ENCODE results near the gene FAM13C.

The FAM13C gene

GRCh38 chr10:59312247-59312646 is 50.1 kb downstream of the FAM13C start:
- no peak overlapping the region for H3K4me3 Mint-ChIP-seq
- DNase-seq (ENCODE audit: low spot score in 2 of 2) = no peak
- H3K9me3 Mint-ChIP-seq = peaks cover 4% of the 10 kb centered on the region
- no peak for ATAC-seq
- no peaks in the 10 kb centered on the region for H3K4me1 Mint-ChIP-seq
- H3K27ac Mint-ChIP-seq = no peak overlapping the region
- no peaks in the 10 kb centered on the region for H3K36me3 Mint-ChIP-seq

- Mint-ChIP-seq H3K4me3 (no peak overlapping the region), H3K36me3 (no peaks in the 10 kb centered on the region), H3K9me3 (peaks cover 4% of the 10 kb centered on the region), H3K27ac (no peak overlapping the region), H3K4me1 (no peaks in the 10 kb centered on the region)
- DNase-seq (ENCODE audit: low spot score in 2 of 2) = no peak
- ATAC-seq = no peak
Measured at GRCh38 chr10:59311025-59311424, 51.3 kb downstream of the FAM13C start.

GRCh38 chr10:59310324-59310914 is 51.9 kb downstream of the FAM13C start:
- H3K27ac Mint-ChIP-seq = no peak overlapping the region
- ATAC-seq (no peak), DNase-seq (ENCODE audit: low spot score in 2 of 2) (no peak)
- H3K4me1 Mint-ChIP-seq = no peaks in the 10 kb centered on the region
- no peak overlapping the region for H3K4me3 Mint-ChIP-seq
- peaks cover 4% of the 10 kb centered on the region for H3K9me3 Mint-ChIP-seq
- H3K36me3 Mint-ChIP-seq = no peaks in the 10 kb centered on the region

GRCh38 chr10:59304521-59305097 is 57.7 kb downstream of the FAM13C start:
- DNase-seq (ENCODE audit: low spot score in 2 of 2) (no peak), ATAC-seq (no peak)
- Mint-ChIP-seq H3K9me3 (peaks cover 4% of the 10 kb centered on the region), H3K27ac (no peak overlapping the region), H3K4me1 (no peaks in the 10 kb centered on the region), H3K36me3 (no peaks in the 10 kb centered on the region), H3K4me3 (no peak overlapping the region)

- no peak for ATAC-seq
- no peak overlapping the region for H3K27ac Mint-ChIP-seq
- H3K36me3 Mint-ChIP-seq = no peaks in the 10 kb centered on the region
- H3K4me1 Mint-ChIP-seq = no peaks in the 10 kb centered on the region
- H3K9me3 Mint-ChIP-seq = no peaks in the 10 kb centered on the region
- DNase-seq (ENCODE audit: low spot score in 2 of 2) = no peak
- H3K4me3 Mint-ChIP-seq = no peak overlapping the region
Measured at GRCh38 chr10:59303018-59303417, 59.3 kb downstream of the FAM13C start.

GRCh38 chr10:59302381-59302780 is 60.0 kb downstream of the FAM13C start:
- H3K4me3 Mint-ChIP-seq = no peak overlapping the region
- ATAC-seq (no peak), DNase-seq (ENCODE audit: low spot score in 2 of 2) (no peak)
- H3K27ac Mint-ChIP-seq = no peak overlapping the region
- H3K4me1 Mint-ChIP-seq = no peaks in the 10 kb centered on the region
- H3K9me3 Mint-ChIP-seq = peaks cover 2% of the 10 kb centered on the region
- H3K36me3 Mint-ChIP-seq = no peaks in the 10 kb centered on the region

- no peak for DNase-seq (ENCODE audit: low spot score in 2 of 2)
- ATAC-seq = no peak
- Mint-ChIP-seq H3K36me3 (no peaks in the 10 kb centered on the region), H3K4me3 (no peak overlapping the region), H3K27ac (no peak overlapping the region), H3K9me3 (peaks cover 2% of the 10 kb centered on the region), H3K4me1 (no peaks in the 10 kb centered on the region)
Measured at GRCh38 chr10:59301067-59301754, 61.1 kb downstream of the FAM13C start.

GRCh38 chr10:59300386-59300785 is 62.0 kb downstream of the FAM13C start:
- Mint-ChIP-seq H3K4me1 (no peaks in the 10 kb centered on the region), H3K27ac (no peak overlapping the region), H3K36me3 (no peaks in the 10 kb centered on the region), H3K9me3 (peaks cover 2% of the 10 kb centered on the region), H3K4me3 (no peak overlapping the region)
- ATAC-seq (no peak), DNase-seq (ENCODE audit: low spot score in 2 of 2) (no peak)

GRCh38 chr10:59299933-59300332 is 62.4 kb downstream of the FAM13C start:
- no peak overlapping the region for H3K27ac Mint-ChIP-seq
- no peaks in the 10 kb centered on the region for H3K4me1 Mint-ChIP-seq
- H3K36me3 Mint-ChIP-seq = no peaks in the 10 kb centered on the region
- no peak overlapping the region for H3K4me3 Mint-ChIP-seq
- DNase-seq (ENCODE audit: low spot score in 2 of 2) (no peak), ATAC-seq (no peak)
- peaks cover 2% of the 10 kb centered on the region for H3K9me3 Mint-ChIP-seq

- H3K27ac Mint-ChIP-seq = no peak overlapping the region
- no peak overlapping the region for H3K4me3 Mint-ChIP-seq
- DNase-seq (ENCODE audit: low spot score in 2 of 2) = no peak
- peaks cover 3% of the 10 kb centered on the region for H3K9me3 Mint-ChIP-seq
- ATAC-seq = no peak
- H3K36me3 Mint-ChIP-seq = no peaks in the 10 kb centered on the region
- H3K4me1 Mint-ChIP-seq = no peaks in the 10 kb centered on the region
Measured at GRCh38 chr10:59290448-59290847, 71.9 kb downstream of the FAM13C start.

- Mint-ChIP-seq H3K4me3 (no peak overlapping the region), H3K9me3 (peaks cover 3% of the 10 kb centered on the region), H3K36me3 (no peaks in the 10 kb centered on the region), H3K27ac (no peak overlapping the region), H3K4me1 (no peaks in the 10 kb centered on the region)
- no peak for DNase-seq (ENCODE audit: low spot score in 2 of 2)
- no peak for ATAC-seq
Measured at GRCh38 chr10:59289853-59290252, 72.5 kb downstream of the FAM13C start.

- ATAC-seq = no peak
- H3K27ac Mint-ChIP-seq = no peak overlapping the region
- DNase-seq (ENCODE audit: low spot score in 2 of 2) = no peak
- no peak overlapping the region for H3K4me3 Mint-ChIP-seq
- no peaks in the 10 kb centered on the region for H3K36me3 Mint-ChIP-seq
- H3K4me1 Mint-ChIP-seq = no peaks in the 10 kb centered on the region
- peaks cover 3% of the 10 kb centered on the region for H3K9me3 Mint-ChIP-seq
Measured at GRCh38 chr10:59287587-59288255, 74.6 kb downstream of the FAM13C start.

- Mint-ChIP-seq H3K4me1 (no peaks in the 10 kb centered on the region), H3K27ac (no peak overlapping the region), H3K36me3 (no peaks in the 10 kb centered on the region), H3K9me3 (peaks cover 6% of the 10 kb centered on the region), H3K4me3 (no peak overlapping the region)
- ATAC-seq (no peak), DNase-seq (ENCODE audit: low spot score in 2 of 2) (no peak)
Measured at GRCh38 chr10:59285848-59286247, 76.5 kb downstream of the FAM13C start.

- Mint-ChIP-seq H3K4me1 (no peaks in the 10 kb centered on the region), H3K36me3 (no peaks in the 10 kb centered on the region), H3K4me3 (no peak overlapping the region), H3K27ac (no peak overlapping the region), H3K9me3 (peaks cover 3% of the 10 kb centered on the region)
- ATAC-seq (no peak), DNase-seq (ENCODE audit: low spot score in 2 of 2) (no peak)
Measured at GRCh38 chr10:59285073-59285472, 77.3 kb downstream of the FAM13C start.

GRCh38 chr10:59284118-59284975 is 78.0 kb downstream of the FAM13C start:
- peak; percentile 31 for ATAC-seq

More at GRCh38 chr10:59284118-59284975, 78.0 kb downstream of the FAM13C start:
- Mint-ChIP-seq H3K36me3 (no peaks in the 10 kb centered on the region), H3K9me3 (peaks cover 3% of the 10 kb centered on the region), H3K4me3 (no peak overlapping the region), H3K4me1 (no peaks in the 10 kb centered on the region), H3K27ac (no peak overlapping the region)
- no peak for DNase-seq (ENCODE audit: low spot score in 2 of 2)

Measured in stimulated activated effector memory CD8-positive, alpha-beta T cell treated with anti-CD3 and anti-CD28 coated beads, Interleukin-12 subunit alpha, Interleukin-12 subunit beta, amount 100 ng/mL, for 72 hours (primary cell).